Neural progenitor cell (in vitro differentiated cells): Measurements from ENCODE around the gene C3AR1. TPM values are rescaled to one million over a fixed set of nuclear protein-coding genes. Genes with fewer than 3 reads are reported as not detected.

Source experiments
- DNase-seq: peaks from one replicate; pipeline ENCODE4 v3.0.0-alpha.2; 2016; ENCODE audit warnings: low spot score
- H2AFZ ChIP-seq: fragments of 200-600 bp; sonication (generic); replicated peaks from 2 replicates; pipeline ENCODE4 v1.6.1; 2016; ENCODE audit warnings: antibody characterized with exemption
- H3F3A ChIP-seq: fragments of 200-600 bp; sonication (generic); 2 replicates; pipeline ENCODE4 v1.6.1; 2016; ENCODE audit warnings: antibody characterized with exemption, low read depth
- H3K27ac ChIP-seq: fragments of 200-600 bp; sonication (generic); 2 replicates; pipeline ENCODE4 v1.5.1; 2016; ENCODE audit warnings: mild to moderate bottlenecking
- H3K27me3 ChIP-seq: fragments of 200-600 bp; sonication (generic); 2 replicates; pipeline ENCODE4 v1.6.1; 2016; ENCODE audit warnings: mild to moderate bottlenecking, moderate library complexity
- H3K36me3 ChIP-seq: fragments of 200-600 bp; sonication (generic); 2 replicates; pipeline ENCODE4 v1.5.1; 2016
- H3K4me1 ChIP-seq: fragments of 200-600 bp; sonication (generic); 2 replicates; pipeline ENCODE4 v1.6.1; 2016; ENCODE audit warnings: mixed run types
- H3K4me2 ChIP-seq: fragments of 200-600 bp; sonication (generic); 2 replicates; pipeline ENCODE4 v1.6.1; 2016
- H3K4me3 ChIP-seq: fragments of 200-600 bp; sonication (generic); 2 replicates; pipeline ENCODE4 v1.5.1; 2016
- H3K79me2 ChIP-seq: fragments of 200-600 bp; sonication (generic); 2 replicates; pipeline ENCODE4 v1.6.1; 2016; ENCODE audit warnings: low read depth
- H3K9ac ChIP-seq: fragments of 200-600 bp; sonication (generic); 2 replicates; pipeline ENCODE4 v1.6.1; 2016
- H3K9me3 ChIP-seq: fragments of 200-600 bp; sonication (generic); 2 replicates; pipeline ENCODE4 v1.5.1; 2016; ENCODE audit warnings: low read depth
- H4K20me1 ChIP-seq: fragments of 200-600 bp; sonication (generic); 2 replicates; pipeline ENCODE4 v1.6.1; 2016; ENCODE audit warnings: low read depth
- H3K27ac Mint-ChIP-seq: 3 replicates; pipeline ENCODE4 v1.8.0; 2021; ENCODE audit warnings: mixed read lengths
- H3K27me3 Mint-ChIP-seq: 2 replicates; pipeline ENCODE4 v1.8.0; 2022; ENCODE audit warnings: low read depth, mild to moderate bottlenecking, inconsistent platforms, moderate library complexity, mixed read lengths; ENCODE audit not compliant: insufficient read depth
- H3K36me3 Mint-ChIP-seq: 3 replicates; pipeline ENCODE4 v1.8.0; 2021; ENCODE audit warnings: mixed read lengths
- H3K4me1 Mint-ChIP-seq: 3 replicates; pipeline ENCODE4 v1.8.0; 2021; ENCODE audit warnings: mixed read lengths
- H3K4me3 Mint-ChIP-seq: 3 replicates; pipeline ENCODE4 v1.8.0; 2021; ENCODE audit warnings: mild to moderate bottlenecking, moderate library complexity, mixed read lengths
- H3K9me3 Mint-ChIP-seq: 3 replicates; pipeline ENCODE4 v1.8.0; 2020; ENCODE audit warnings: mixed read lengths
- EZH2 ChIP-seq: fragments of 200-600 bp; sonication (generic); IDR thresholded peaks from 2 replicates; pipeline ENCODE4 v1.6.1; 2017; ENCODE audit warnings: antibody characterized with exemption, mild to moderate bottlenecking, moderate library complexity
- EZH2phosphoT487 ChIP-seq: fragments of 200-600 bp; sonication (generic); IDR thresholded peaks from 2 replicates; pipeline ENCODE4 v1.6.1; 2017; ENCODE audit warnings: antibody characterized with exemption
- total RNA-seq: library from RNA; depleted of rRNA; stranded (reverse); fragments of >200 nt; gene quantifications from 2 replicates; pipeline ENCODE4 v1.2.3, GENCODE V29; 2015; ENCODE audit warnings: low replicate concordance
- TF ChIP-seq, protein P1 (sequence below): fragments of 200-600 bp; sonication (generic); IDR thresholded peaks from 2 replicates; pipeline ENCODE4 v1.5.1; 2017; ENCODE audit warnings: antibody characterized with exemption, mild to moderate bottlenecking

The C3AR1 gene
- total RNA-seq, 1 donor from 2014 or later = not detected

DNA sequence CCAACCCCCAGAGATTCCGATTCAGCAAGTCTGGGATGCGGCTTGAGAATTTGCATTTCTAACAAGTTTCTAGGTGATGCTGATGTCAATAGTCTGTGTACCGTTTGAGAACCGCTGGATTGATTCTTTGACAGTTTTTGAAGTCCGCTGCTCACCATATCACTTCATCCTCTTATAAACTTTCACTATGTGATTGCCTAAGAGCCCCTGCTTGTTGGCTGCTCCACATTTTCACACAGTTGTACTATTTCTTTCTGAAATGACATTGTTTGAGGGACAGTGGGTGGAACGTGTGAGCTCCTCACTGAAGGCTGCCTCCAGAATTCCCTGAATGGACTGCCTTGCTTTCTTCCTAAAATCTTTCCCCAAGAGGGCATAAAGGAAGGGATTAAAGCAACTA lies 7.7 kb downstream of the C3AR1 start:
- H3K4me2 ChIP-seq = peak overlapping the region; percentile 35
- no peak overlapping the region for H3K27ac ChIP-seq
- peaks cover 16% of the 10 kb centered on the region for H3K4me1 Mint-ChIP-seq
- H3K4me1 ChIP-seq = peaks cover 8% of the 10 kb centered on the region
- no peaks in the 10 kb centered on the region for H3F3A ChIP-seq
- H3K36me3 Mint-ChIP-seq = peaks cover 2% of the 10 kb centered on the region
- H3K9ac ChIP-seq = no peak overlapping the region
- no peak overlapping the region for H3K4me3 Mint-ChIP-seq
- no peaks in the 10 kb centered on the region for H3K9me3 Mint-ChIP-seq
- TF ChIP-seq EZH2 (no peak), EZH2phosphoT487 (no peak)
- peak overlapping the region; percentile 19 for H2AFZ ChIP-seq
- no peaks in the 10 kb centered on the region for H3K9me3 ChIP-seq
- H3K79me2 ChIP-seq = no peaks in the 10 kb centered on the region
- DNase-seq = no peak
- no peaks in the 10 kb centered on the region for H4K20me1 ChIP-seq
- no peak overlapping the region for H3K4me3 ChIP-seq
- H3K27me3 Mint-ChIP-seq = peaks cover 2% of the 10 kb centered on the region
- H3K27ac Mint-ChIP-seq = no peak overlapping the region
- no peaks in the 10 kb centered on the region for H3K27me3 ChIP-seq
- no peaks in the 10 kb centered on the region for H3K36me3 ChIP-seq

DNA sequence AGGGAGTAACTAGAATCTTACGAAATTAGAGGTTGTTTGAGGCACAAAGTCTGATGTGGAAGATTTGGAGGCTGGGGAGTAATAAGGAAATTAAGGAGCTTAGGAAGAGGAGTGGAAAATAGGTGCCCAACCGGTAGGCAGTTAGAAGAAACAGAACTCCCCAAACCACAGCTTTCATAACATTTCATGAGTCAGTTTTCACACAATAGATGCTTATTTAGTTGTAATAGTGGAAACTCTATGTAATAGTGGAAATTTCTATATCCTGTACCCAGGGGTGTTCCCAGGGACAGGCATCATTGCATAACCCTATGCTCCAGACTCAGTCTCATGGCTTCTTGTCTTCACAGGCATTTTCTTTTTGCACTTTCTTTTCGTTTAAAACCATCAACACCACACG lies 8.3 kb downstream of the C3AR1 start:
- Mint-ChIP-seq H3K9me3 (no peaks in the 10 kb centered on the region), H3K27me3 (peaks cover 2% of the 10 kb centered on the region), H3K4me1 (peaks cover 16% of the 10 kb centered on the region), H3K4me3 (no peak overlapping the region), H3K36me3 (peaks cover 2% of the 10 kb centered on the region), H3K27ac (no peak overlapping the region)
- H3K79me2 ChIP-seq = no peaks in the 10 kb centered on the region
- peak overlapping the region; percentile 19 for H2AFZ ChIP-seq
- TF ChIP-seq EZH2 (no peak), EZH2phosphoT487 (no peak)
- TF ChIP-seq, protein P1, sequence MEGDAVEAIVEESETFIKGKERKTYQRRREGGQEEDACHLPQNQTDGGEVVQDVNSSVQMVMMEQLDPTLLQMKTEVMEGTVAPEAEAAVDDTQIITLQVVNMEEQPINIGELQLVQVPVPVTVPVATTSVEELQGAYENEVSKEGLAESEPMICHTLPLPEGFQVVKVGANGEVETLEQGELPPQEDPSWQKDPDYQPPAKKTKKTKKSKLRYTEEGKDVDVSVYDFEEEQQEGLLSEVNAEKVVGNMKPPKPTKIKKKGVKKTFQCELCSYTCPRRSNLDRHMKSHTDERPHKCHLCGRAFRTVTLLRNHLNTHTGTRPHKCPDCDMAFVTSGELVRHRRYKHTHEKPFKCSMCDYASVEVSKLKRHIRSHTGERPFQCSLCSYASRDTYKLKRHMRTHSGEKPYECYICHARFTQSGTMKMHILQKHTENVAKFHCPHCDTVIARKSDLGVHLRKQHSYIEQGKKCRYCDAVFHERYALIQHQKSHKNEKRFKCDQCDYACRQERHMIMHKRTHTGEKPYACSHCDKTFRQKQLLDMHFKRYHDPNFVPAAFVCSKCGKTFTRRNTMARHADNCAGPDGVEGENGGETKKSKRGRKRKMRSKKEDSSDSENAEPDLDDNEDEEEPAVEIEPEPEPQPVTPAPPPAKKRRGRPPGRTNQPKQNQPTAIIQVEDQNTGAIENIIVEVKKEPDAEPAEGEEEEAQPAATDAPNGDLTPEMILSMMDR = no peak
- no peak overlapping the region for H3K9ac ChIP-seq
- H3K4me1 ChIP-seq = peaks cover 8% of the 10 kb centered on the region
- DNase-seq = no peak
- no peaks in the 10 kb centered on the region for H3F3A ChIP-seq
- no peak overlapping the region for H3K4me3 ChIP-seq
- H4K20me1 ChIP-seq = no peaks in the 10 kb centered on the region
- no peaks in the 10 kb centered on the region for H3K9me3 ChIP-seq
- no peak overlapping the region for H3K27ac ChIP-seq
- H3K4me2 ChIP-seq = no peak overlapping the region
- no peaks in the 10 kb centered on the region for H3K36me3 ChIP-seq
- no peaks in the 10 kb centered on the region for H3K27me3 ChIP-seq

DNA sequence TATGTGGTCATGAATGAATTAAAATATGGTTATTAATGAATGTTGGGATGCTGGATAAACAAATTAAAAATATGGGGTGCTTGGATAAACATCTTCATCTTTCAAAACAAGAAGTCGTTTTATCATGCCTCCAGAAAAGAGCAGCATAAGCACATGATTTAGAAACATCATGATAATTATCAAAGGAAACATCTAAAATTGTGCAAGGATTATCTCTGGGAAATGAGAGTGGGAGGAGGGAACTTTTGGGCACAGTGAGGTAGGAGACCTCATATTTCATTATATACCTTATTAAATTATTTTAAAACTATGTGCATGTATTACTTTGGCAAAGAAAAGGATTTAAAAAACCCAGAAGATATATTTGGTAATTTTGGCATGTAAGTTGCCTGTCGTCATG lies 8.9 kb downstream of the C3AR1 start:
- H3K9me3 Mint-ChIP-seq = no peaks in the 10 kb centered on the region
- H3K36me3 ChIP-seq = no peaks in the 10 kb centered on the region
- no peak overlapping the region for H3K27ac Mint-ChIP-seq
- H3K4me1 Mint-ChIP-seq = peaks cover 16% of the 10 kb centered on the region
- no peak overlapping the region for H2AFZ ChIP-seq
- no peak overlapping the region for H3K4me3 Mint-ChIP-seq
- H3K9ac ChIP-seq = no peak overlapping the region
- no peaks in the 10 kb centered on the region for H3K79me2 ChIP-seq
- H4K20me1 ChIP-seq = no peaks in the 10 kb centered on the region
- no peaks in the 10 kb centered on the region for H3K27me3 Mint-ChIP-seq
- H3K4me3 ChIP-seq = no peak overlapping the region
- no peaks in the 10 kb centered on the region for H3K27me3 ChIP-seq
- peaks cover 8% of the 10 kb centered on the region for H3K4me1 ChIP-seq
- H3K4me2 ChIP-seq = no peak overlapping the region
- DNase-seq = no peak
- TF ChIP-seq, protein P1 = no peak
- no peaks in the 10 kb centered on the region for H3K9me3 ChIP-seq
- no peak overlapping the region for H3K27ac ChIP-seq
- H3K36me3 Mint-ChIP-seq = peaks cover 6% of the 10 kb centered on the region
- no peaks in the 10 kb centered on the region for H3F3A ChIP-seq

DNA sequence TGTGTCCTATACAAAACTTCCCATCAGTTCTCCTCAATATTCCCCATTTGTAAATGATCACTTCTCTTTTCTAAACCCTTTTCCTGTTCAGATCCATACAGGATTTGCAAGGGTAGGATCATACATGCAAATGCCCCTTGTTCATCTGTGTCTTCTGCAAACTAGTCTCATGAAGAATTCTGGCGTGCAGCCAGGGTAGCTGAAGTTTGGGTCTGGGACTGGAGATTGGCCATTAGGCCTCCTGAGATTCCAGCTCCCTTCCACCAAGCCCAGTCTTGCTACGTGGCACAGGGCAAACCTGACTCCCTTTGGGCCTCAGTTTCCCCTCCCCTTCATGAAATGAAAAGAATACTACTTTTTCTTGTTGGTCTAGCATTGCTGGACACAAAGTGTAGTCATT lies 11.3 kb downstream of the C3AR1 start:
- Histone ChIP-seq H3K9me3 (no peaks in the 10 kb centered on the region), H3K27ac (no peak overlapping the region), H3F3A (no peaks in the 10 kb centered on the region), H3K4me1 (peaks cover 8% of the 10 kb centered on the region), H3K4me2 (no peak overlapping the region), H3K79me2 (no peaks in the 10 kb centered on the region), H2AFZ (no peak overlapping the region), H3K4me3 (no peak overlapping the region), H4K20me1 (no peaks in the 10 kb centered on the region), H3K27me3 (no peaks in the 10 kb centered on the region), H3K9ac (no peak overlapping the region), H3K36me3 (no peaks in the 10 kb centered on the region)
- H3K4me1 Mint-ChIP-seq = peaks cover 16% of the 10 kb centered on the region
- no peak overlapping the region for H3K4me3 Mint-ChIP-seq
- no peaks in the 10 kb centered on the region for H3K27me3 Mint-ChIP-seq
- no peak for DNase-seq
- TF ChIP-seq, protein P1 = no peak
- no peak for TF ChIP-seq EZH2phosphoT487
- no peak for TF ChIP-seq EZH2
- H3K9me3 Mint-ChIP-seq = no peaks in the 10 kb centered on the region
- H3K36me3 Mint-ChIP-seq = peaks cover 16% of the 10 kb centered on the region
- no peak overlapping the region for H3K27ac Mint-ChIP-seq
